ENCODE data around the gene INSC.

GRCh38 chr11:15276621-15277020 lies 161.9 kb downstream of the INSC start:
- no peak for TF ChIP-seq REXO4 (CRISPR knock-in tag; IDR thresholded peaks at IDR 0.05; ENCODE audit: borderline replicate concordance)
- TF ChIP-seq HNRNPK (IDR thresholded peaks at IDR 0.05; ENCODE audit: low read depth, low read length, poor library complexity, severe bottlenecking): no peak
- no peak for TF ChIP-seq MEIS1 (CRISPR knock-in tag; IDR thresholded peaks at IDR 0.05; ENCODE audit: borderline replicate concordance)
- TF ChIP-seq IRF2 (CRISPR knock-in tag; IDR thresholded peaks at IDR 0.05): no peak
- no peak for TF ChIP-seq GABPB1 (CRISPR knock-in tag; IDR thresholded peaks at IDR 0.05)
- TF ChIP-seq ZSCAN29 (CRISPR knock-in tag; conservative IDR thresholded peaks at IDR 0.05): no peak
- TF ChIP-seq RNF219 (CRISPR knock-in tag; IDR thresholded peaks at IDR 0.05): no peak

All from HepG2 (cell line).